Neural cell (in vitro differentiated cells): ENCODE measurements around the gene ADARB2. TPM values are rescaled to one million over a fixed set of nuclear protein-coding genes. Genes with fewer than 3 reads are reported as not detected.
"Not testable (repeated sequence)": the region's sequence is repeated elsewhere in the genome, so short reads cannot be mapped to it uniquely, and the experiment has no call there.

ENCODE experiments used
- H2AFZ ChIP-seq: fragments of 200-600, 300-800 bp; sonication (generic), shearing (Covaris generic); 2 replicates; pipeline ENCODE4 v1.6.0; 2014; ENCODE audit warnings: low read depth, mild to moderate bottlenecking, antibody characterized with exemption, low read length, moderate library complexity
- H3F3A ChIP-seq: fragments of 200-600 bp; shearing (Covaris generic); 2 replicates; pipeline ENCODE4 v1.6.1; 2016; ENCODE audit warnings: mild to moderate bottlenecking, moderate library complexity, mixed read lengths, antibody characterized with exemption, low read length; ENCODE audit not compliant: insufficient read depth, poor library complexity, severe bottlenecking
- H3K27ac ChIP-seq: fragments of 200-600, 300-800 bp; sonication (generic), shearing (Covaris generic); 2 replicates; pipeline ENCODE4 v1.5.1; 2014; ENCODE audit warnings: mild to moderate bottlenecking, low read length, moderate library complexity
- H3K27me3 ChIP-seq: fragments of 300-800, 200-600 bp; sonication (generic), shearing (Covaris generic); 2 replicates; pipeline ENCODE4 v1.6.0; 2014; ENCODE audit warnings: mild to moderate bottlenecking, low read depth, low read length, moderate library complexity; ENCODE audit not compliant: insufficient read depth
- H3K36me3 ChIP-seq: fragments of 300-800, 200-600 bp; sonication (generic), shearing (Covaris generic); 2 replicates; pipeline ENCODE4 v1.5.1; 2014; ENCODE audit warnings: mild to moderate bottlenecking, antibody characterized with exemption, low read length, moderate library complexity; ENCODE audit not compliant: insufficient read depth
- H3K4me2 ChIP-seq: fragments of 300-800, 200-600 bp; sonication (generic), shearing (Covaris generic); 2 replicates; pipeline ENCODE4 v1.6.0; 2014; ENCODE audit warnings: mild to moderate bottlenecking, low read length
- H3K4me3 ChIP-seq: fragments of 300-800, 200-600 bp; sonication (generic), shearing (Covaris generic); 2 replicates; pipeline ENCODE4 v1.5.1; 2014; ENCODE audit warnings: mild to moderate bottlenecking, low read length, moderate library complexity
- H3K79me2 ChIP-seq: fragments of 200-600 bp; shearing (Covaris generic); replicated peaks from 2 replicates; pipeline ENCODE4 v1.6.0; 2014; ENCODE audit warnings: mild to moderate bottlenecking, low read length, moderate library complexity; ENCODE audit not compliant: insufficient read depth
- H3K9ac ChIP-seq: fragments of 300-800, 200-600 bp; sonication (generic), shearing (Covaris generic); 2 replicates; pipeline ENCODE4 v1.6.1; 2016; ENCODE audit warnings: mild to moderate bottlenecking, low read length, mixed read lengths
- H3K9me2 ChIP-seq: fragments of 200-600 bp; shearing (Covaris generic); 2 replicates; pipeline ENCODE4 v1.6.1; 2016; ENCODE audit warnings: mild to moderate bottlenecking, low read length, mixed read lengths; ENCODE audit not compliant: insufficient read depth
- H3K9me3 ChIP-seq: fragments of 200-600, 300-800 bp; sonication (generic), shearing (Covaris generic); 2 replicates; pipeline ENCODE4 v1.6.1; 2016; ENCODE audit warnings: mild to moderate bottlenecking, mixed run types, low read length, moderate library complexity, mixed read lengths
- H4K20me1 ChIP-seq: fragments of 200-600 bp; shearing (Covaris generic); 2 replicates; pipeline ENCODE4 v1.6.1; 2016; ENCODE audit warnings: mild to moderate bottlenecking, mixed run types; ENCODE audit not compliant: insufficient read depth
- EP300 ChIP-seq: fragments of 450-650 bp; conservative IDR thresholded peaks from 2 replicates; pipeline ENCODE4 v1.6.1; 2014; ENCODE audit warnings: antibody characterized with exemption, mild to moderate bottlenecking, moderate library complexity; ENCODE audit not compliant: poor library complexity, severe bottlenecking
- EZH2 ChIP-seq: fragments of 200-600, 300-800 bp; shearing (Covaris generic), sonication (generic); IDR thresholded peaks from 2 replicates; pipeline ENCODE4 v1.6.1; 2014; ENCODE audit warnings: antibody characterized with exemption, low read length, borderline replicate concordance, mild to moderate bottlenecking; ENCODE audit not compliant: insufficient read depth, poor library complexity, severe bottlenecking
- MXI1 ChIP-seq: fragments of 450-650 bp; conservative IDR thresholded peaks from 2 replicates; pipeline ENCODE4 v1.6.1; 2014; ENCODE audit warnings: antibody characterized with exemption, mild to moderate bottlenecking; ENCODE audit not compliant: poor library complexity, severe bottlenecking
- POLR2AphosphoS5 ChIP-seq: IDR thresholded peaks from 2 replicates; pipeline ENCODE4 v1.6.1; 2012
- RAD21 ChIP-seq: fragments of 450-650 bp; conservative IDR thresholded peaks from 2 replicates; pipeline ENCODE4 v1.6.1; 2014; ENCODE audit warnings: antibody characterized with exemption, mild to moderate bottlenecking, moderate library complexity
- REST ChIP-seq: IDR thresholded peaks from 2 replicates; pipeline ENCODE4 v1.6.1; 2012; ENCODE audit warnings: borderline replicate concordance
- SMC3 ChIP-seq: fragments of 450-650 bp; conservative IDR thresholded peaks from 2 replicates; pipeline ENCODE4 v1.6.1; 2014; ENCODE audit warnings: antibody characterized with exemption, mild to moderate bottlenecking, moderate library complexity; ENCODE audit not compliant: poor library complexity
- TAF1 ChIP-seq: IDR thresholded peaks from 2 replicates; pipeline ENCODE4 v1.6.1; 2012; ENCODE audit warnings: low read depth
- polyA plus RNA-seq: library from polyadenylated mRNA; depleted of rRNA; stranded (reverse); fragments of >200 nt; gene quantifications from 2 replicates; pipeline ENCODE4 v1.2.3, GENCODE V29; 2014
- TF ChIP-seq, protein P1 (sequence below): fragments of 450-650 bp; IDR thresholded peaks from 2 replicates; pipeline ENCODE4 v1.5.1; 2014; ENCODE audit warnings: antibody characterized with exemption, mild to moderate bottlenecking, moderate library complexity; ENCODE audit not compliant: poor library complexity, severe bottlenecking

Gene ADARB2
- polyA plus RNA-seq, 1 donor from 2014 or later, result 3.6 TPM

GRCh38 chr10:1344408-1344807 is 392.9 kb downstream of the ADARB2 start:
- TF ChIP-seq SMC3, result no peak
- no peak for TF ChIP-seq EZH2
- no peak for TF ChIP-seq TAF1
- TF ChIP-seq EP300, result no peak
- TF ChIP-seq, protein P1, sequence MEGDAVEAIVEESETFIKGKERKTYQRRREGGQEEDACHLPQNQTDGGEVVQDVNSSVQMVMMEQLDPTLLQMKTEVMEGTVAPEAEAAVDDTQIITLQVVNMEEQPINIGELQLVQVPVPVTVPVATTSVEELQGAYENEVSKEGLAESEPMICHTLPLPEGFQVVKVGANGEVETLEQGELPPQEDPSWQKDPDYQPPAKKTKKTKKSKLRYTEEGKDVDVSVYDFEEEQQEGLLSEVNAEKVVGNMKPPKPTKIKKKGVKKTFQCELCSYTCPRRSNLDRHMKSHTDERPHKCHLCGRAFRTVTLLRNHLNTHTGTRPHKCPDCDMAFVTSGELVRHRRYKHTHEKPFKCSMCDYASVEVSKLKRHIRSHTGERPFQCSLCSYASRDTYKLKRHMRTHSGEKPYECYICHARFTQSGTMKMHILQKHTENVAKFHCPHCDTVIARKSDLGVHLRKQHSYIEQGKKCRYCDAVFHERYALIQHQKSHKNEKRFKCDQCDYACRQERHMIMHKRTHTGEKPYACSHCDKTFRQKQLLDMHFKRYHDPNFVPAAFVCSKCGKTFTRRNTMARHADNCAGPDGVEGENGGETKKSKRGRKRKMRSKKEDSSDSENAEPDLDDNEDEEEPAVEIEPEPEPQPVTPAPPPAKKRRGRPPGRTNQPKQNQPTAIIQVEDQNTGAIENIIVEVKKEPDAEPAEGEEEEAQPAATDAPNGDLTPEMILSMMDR, result no peak
- TF ChIP-seq POLR2AphosphoS5, result no peak
- no peak for TF ChIP-seq REST
- TF ChIP-seq MXI1, result no peak
- no peak for TF ChIP-seq RAD21
- no peaks in the 10 kb centered on the region for H3F3A ChIP-seq
- H3K9me3 ChIP-seq, result no peaks in the 10 kb centered on the region
- H3K4me2 ChIP-seq, result no peak overlapping the region
- H3K27ac ChIP-seq, result no peak overlapping the region
- no peak overlapping the region for H2AFZ ChIP-seq
- no peaks in the 10 kb centered on the region for H3K36me3 ChIP-seq
- no peaks in the 10 kb centered on the region for H3K79me2 ChIP-seq
- H3K27me3 ChIP-seq, result no peaks in the 10 kb centered on the region
- H3K4me3 ChIP-seq, result no peak overlapping the region
- no peak overlapping the region for H3K9ac ChIP-seq
- H4K20me1 ChIP-seq, result no peaks in the 10 kb centered on the region
- H3K9me2 ChIP-seq, result no peaks in the 10 kb centered on the region

GRCh38 chr10:1343176-1343575 is 394.1 kb downstream of the ADARB2 start:
- H3K9me2 ChIP-seq, result no peaks in the 10 kb centered on the region
- no peaks in the 10 kb centered on the region for H3K9me3 ChIP-seq
- no peaks in the 10 kb centered on the region for H3K27me3 ChIP-seq
- H3K4me3 ChIP-seq, result no peak overlapping the region
- H3K4me2 ChIP-seq, result no peak overlapping the region
- H2AFZ ChIP-seq, result no peak overlapping the region
- no peaks in the 10 kb centered on the region for H3F3A ChIP-seq
- H3K36me3 ChIP-seq, result no peaks in the 10 kb centered on the region
- H3K79me2 ChIP-seq, result no peaks in the 10 kb centered on the region
- H4K20me1 ChIP-seq, result no peaks in the 10 kb centered on the region
- no peak overlapping the region for H3K27ac ChIP-seq
- no peak overlapping the region for H3K9ac ChIP-seq
- no peak for TF ChIP-seq TAF1
- TF ChIP-seq POLR2AphosphoS5, result no peak
- TF ChIP-seq SMC3, result no peak
- no peak for TF ChIP-seq RAD21
- TF ChIP-seq EP300, result no peak
- TF ChIP-seq EZH2, result no peak
- no peak for TF ChIP-seq REST
- TF ChIP-seq, protein P1, result no peak
- TF ChIP-seq MXI1, result no peak

GRCh38 chr10:1341052-1341451 is 396.3 kb downstream of the ADARB2 start:
- H3F3A ChIP-seq, H3K4me3 ChIP-seq, H3K9me2 ChIP-seq, H3K36me3 ChIP-seq, H3K79me2 ChIP-seq, H2AFZ ChIP-seq, H3K27ac ChIP-seq, H3K4me2 ChIP-seq, H3K27me3 ChIP-seq, H4K20me1 ChIP-seq, H3K9me3 ChIP-seq, H3K9ac ChIP-seq: not testable (repeated sequence)
